Stimulated activated CD4-positive, alpha-beta T cell treated with anti-CD3 and anti-CD28 coated beads, Interleukin-12 subunit alpha, Interleukin-12 subunit beta, amount 100 ng/mL, for 48 hours (primary cell): Measurements from ENCODE around the gene APMAP.
"Not testable (repeated sequence)": the region's sequence is repeated elsewhere in the genome, so short reads cannot be mapped to it uniquely, and the experiment has no call there.

Experiments used
- DNase-seq, 3 donors: peaks; one replicate each; pipeline ENCODE4 v3.0.0-alpha.2; 2020; ENCODE audit warnings: low read depth in 2 of 3, low spot score in 1 of 3

The APMAP gene

GRCh38 chr20:24935140-24935539 is 57.4 kb downstream of the APMAP start:
- DNase-seq, result no peak

GRCh38 chr20:24934716-24935115 is 57.8 kb downstream of the APMAP start:
- DNase-seq, result no peak

GRCh38 chr20:24934101-24934661 is 58.4 kb downstream of the APMAP start:
- DNase-seq, result no peak

GRCh38 chr20:24933266-24933908 is 59.2 kb downstream of the APMAP start:
- no peak for DNase-seq

- DNase-seq, result not testable (repeated sequence)
These were observed 60.7 kb downstream of the APMAP start for GRCh38 chr20:24931893-24932292.

- not testable (repeated sequence) for DNase-seq
These were observed 61.5 kb downstream of the APMAP start for GRCh38 chr20:24930724-24931688.

GRCh38 chr20:24929867-24930723 is 62.5 kb downstream of the APMAP start:
- not testable (repeated sequence) for DNase-seq

GRCh38 chr20:24929259-24929658 is 63.3 kb downstream of the APMAP start:
- DNase-seq, result not testable (repeated sequence)

- not testable (repeated sequence) for DNase-seq
These were observed 71.8 kb downstream of the APMAP start for GRCh38 chr20:24920706-24921105.

- not testable (repeated sequence) for DNase-seq
These were observed 72.9 kb downstream of the APMAP start for GRCh38 chr20:24919665-24920064.

- no peak for DNase-seq
These were observed 73.7 kb downstream of the APMAP start for GRCh38 chr20:24918579-24919566.

GRCh38 chr20:24917797-24918578 is 74.6 kb downstream of the APMAP start:
- DNase-seq, result peak; percentile 27 to 45 (median 40)

- DNase-seq, result no peak
These were observed 75.5 kb downstream of the APMAP start for GRCh38 chr20:24917056-24917455.

GRCh38 chr20:24916412-24916811 is 76.1 kb downstream of the APMAP start:
- DNase-seq, result no peak

GRCh38 chr20:24915892-24916291 is 76.7 kb downstream of the APMAP start:
- no peak for DNase-seq

- no peak for DNase-seq
These were observed 77.1 kb downstream of the APMAP start for GRCh38 chr20:24915440-24915839.

- no peak for DNase-seq
These were observed 77.9 kb downstream of the APMAP start for GRCh38 chr20:24914388-24915241.

GRCh38 chr20:24913076-24913628 is 79.4 kb downstream of the APMAP start:
- no peak for DNase-seq
